HG02798 (cell line): ENCODE measurements around the gene ZNF764.
"Not testable (repeated sequence)": the region's sequence is repeated elsewhere in the genome, so short reads cannot be mapped to it uniquely, and the experiment has no call there.

Source experiments
- ATAC-seq: cut with Tn5 transposase; IDR thresholded peaks from one replicate; pipeline ENCODE4 v1.9.1; 2021; ENCODE audit warnings: mild to moderate bottlenecking; ENCODE audit not compliant: unreplicated experiment, poor library complexity

ZNF764 gene

DNA sequence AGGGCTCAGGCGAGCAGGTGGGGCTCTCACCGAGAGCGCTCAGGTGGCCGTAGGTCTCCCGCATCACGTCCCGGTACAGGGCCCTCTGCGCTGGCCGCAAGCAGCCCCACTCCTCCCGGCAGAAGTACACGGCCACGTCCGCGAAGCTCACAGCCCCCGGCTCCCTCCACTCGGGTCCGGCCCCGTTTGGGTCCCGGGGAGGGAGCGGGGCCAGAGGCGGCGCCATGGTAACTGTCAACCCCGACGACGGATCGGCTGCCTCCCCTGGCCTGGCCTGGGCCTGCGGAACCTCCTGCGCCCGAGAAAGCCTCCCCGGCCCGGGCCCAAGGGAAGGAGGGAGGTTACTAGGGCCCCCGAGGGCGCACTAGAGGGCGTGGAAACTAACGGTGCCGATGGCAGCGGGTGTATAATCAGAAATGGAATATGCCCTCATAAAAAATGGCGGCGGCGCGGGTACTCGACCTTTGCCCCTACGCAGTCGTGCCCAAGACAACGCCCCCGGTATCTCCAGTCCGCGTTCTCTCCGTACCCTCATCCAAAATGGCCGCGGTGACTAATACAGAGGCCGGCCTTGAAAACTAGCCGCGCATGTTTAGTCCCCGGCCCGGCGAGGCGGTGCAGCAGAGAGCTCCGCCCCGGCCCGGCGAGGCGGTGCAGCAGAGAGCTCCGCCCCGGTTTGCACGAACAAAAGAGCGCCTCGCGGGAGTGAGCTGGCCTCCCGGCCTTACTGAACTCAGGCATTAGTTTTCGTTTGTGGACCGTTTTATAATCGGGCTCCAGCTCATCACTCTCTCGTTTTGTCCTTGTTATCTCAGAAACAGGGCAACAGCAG is at the start of gene ZNF764:
TSS of gene ZNF764 (minus strand) at position 418 of the 832 bp plus-strand sequence. CDS start at position 226, 192 bp downstream.
- ATAC-seq: peak; percentile 91

DNA sequence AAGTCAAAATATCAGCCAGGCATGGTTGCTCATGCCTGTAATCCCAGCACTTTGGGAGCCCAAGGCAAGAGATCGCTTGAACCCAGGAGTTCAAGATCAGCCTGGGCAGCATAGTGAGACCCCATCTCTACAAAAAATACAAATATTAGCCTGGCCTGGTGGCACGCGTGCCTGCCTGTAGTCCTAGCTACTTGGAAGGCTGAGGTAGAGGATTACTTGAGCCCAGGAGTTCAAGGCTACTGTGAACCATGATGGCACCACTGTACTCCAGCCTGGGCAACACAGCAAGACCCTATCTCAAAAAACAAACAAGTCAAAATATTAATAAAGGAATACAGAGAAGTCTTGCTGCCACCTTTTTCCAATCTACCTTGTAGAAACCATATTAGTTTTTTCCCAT is 47.8 kb upstream of the ZNF764 start:
- no peak for ATAC-seq

DNA sequence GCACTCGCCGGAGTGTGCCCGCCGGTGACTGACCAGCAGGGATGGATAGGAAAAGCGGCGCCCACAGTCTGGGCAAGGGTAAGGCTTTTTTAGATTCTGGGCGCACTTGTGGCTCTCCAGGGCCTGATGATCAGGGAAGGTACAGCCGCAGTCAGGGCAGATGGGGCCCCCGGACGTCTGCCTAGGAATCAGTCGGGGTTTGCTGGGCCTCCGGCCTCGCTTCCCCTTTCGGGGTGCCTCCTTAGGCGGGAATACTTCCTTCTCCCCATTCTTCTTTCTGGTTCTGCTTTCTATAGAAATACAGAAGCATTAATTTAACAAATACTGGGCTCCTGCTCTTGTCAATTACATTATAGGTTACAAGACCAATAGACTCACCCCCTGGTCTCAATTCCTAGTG is 47.0 kb upstream of the ZNF764 start:
- no peak for ATAC-seq

DNA sequence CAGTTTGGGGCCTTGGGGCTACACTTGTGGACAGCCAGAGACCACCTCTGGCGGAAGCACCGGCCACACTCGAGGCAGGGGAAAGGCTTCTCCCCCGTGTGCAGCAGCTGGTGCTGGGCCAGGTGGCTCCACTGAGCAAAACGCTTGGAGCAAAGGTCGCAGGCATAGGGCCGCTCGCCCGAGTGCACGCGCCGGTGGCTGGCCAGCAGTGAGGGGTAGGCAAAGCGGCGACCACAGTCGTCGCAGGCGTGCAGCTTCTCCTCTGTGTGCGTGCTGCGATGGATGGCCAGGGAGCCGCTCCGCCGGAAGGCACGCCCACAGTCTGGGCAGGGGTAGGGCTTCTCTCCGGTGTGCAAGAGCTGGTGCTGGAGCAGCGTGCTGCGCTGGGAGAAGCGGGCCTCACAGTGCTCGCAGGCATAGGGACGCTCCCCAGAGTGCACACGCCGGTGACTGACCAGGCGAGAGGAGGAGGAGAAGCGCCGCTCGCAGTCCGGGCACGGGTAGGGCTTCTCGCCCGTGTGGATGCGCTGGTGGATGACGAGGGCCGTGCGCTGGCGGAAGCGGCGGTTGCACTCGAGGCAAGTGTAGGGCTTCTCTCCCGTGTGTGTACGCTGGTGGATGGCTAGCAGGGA is 46.3 kb upstream of the ZNF764 start:
- no peak for ATAC-seq

DNA sequence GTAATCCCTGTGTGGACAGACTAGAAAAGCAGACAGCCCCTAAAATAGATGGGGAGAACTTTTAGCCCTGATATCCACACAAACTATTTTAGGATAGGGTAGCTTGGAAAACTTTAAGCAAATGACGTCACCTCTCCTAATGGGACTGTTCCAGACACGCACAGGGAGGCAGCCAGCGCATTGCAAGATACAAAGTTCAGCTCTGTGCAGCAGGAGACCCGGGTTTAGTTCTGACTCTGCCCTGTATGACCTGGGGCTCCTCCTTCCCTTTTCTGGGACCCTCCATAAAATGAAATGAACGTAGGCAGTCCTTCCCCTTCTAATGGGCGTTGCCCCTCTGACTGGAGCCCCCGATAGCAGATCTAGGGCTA is 45.8 kb upstream of the ZNF764 start:
- ATAC-seq: no peak

DNA sequence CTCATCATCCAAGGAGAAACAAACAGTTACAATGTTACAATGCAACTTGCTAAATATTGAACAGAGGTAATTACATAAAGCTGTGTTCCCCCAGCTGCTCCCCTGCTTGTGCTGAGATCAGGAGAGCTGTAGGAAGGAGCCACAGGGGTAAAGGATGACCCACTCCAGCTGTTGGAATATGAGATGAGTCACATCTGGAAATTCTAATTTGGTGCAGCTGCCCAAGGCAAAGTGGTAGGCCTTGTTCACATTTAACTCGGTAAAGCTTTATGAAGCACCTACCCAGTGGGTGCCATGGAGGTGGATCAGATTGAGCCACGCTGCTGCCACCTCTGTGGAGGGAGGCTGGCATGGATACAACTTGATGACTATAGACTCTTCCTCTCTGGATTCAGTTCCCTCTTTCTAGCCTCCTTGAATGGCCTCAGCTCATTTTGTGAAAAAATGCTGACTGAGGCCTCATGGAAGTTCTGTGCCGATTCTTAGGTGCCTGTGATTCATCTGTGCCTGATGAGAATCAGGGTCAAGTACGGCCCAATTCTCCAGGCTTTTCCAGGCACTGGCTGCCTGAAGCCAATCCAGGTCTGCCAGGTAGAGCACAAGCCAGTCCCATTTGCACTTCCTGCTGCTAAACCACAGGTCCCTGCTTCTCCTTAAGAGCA is 44.6 kb upstream of the ZNF764 start:
- no peak for ATAC-seq

DNA sequence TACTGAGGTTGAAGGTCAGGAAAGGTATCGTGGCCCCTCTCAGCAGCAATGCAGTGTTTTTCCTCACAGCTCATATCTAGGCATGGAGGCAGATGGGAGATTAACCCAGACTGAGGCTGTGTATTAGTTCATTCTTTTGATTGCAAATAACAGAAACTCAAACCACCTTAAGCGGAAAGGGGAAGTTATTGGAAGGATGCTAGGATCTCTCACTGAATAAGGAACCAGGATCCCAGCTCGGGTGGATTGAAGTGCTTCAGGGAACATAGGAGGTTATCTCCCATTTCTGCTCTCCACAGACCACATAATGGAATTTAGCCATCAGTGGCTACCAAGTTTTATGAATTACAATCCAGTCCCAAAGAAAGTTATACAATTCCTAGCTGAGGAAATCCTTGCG is 43.8 kb upstream of the ZNF764 start:
- ATAC-seq: no peak

DNA sequence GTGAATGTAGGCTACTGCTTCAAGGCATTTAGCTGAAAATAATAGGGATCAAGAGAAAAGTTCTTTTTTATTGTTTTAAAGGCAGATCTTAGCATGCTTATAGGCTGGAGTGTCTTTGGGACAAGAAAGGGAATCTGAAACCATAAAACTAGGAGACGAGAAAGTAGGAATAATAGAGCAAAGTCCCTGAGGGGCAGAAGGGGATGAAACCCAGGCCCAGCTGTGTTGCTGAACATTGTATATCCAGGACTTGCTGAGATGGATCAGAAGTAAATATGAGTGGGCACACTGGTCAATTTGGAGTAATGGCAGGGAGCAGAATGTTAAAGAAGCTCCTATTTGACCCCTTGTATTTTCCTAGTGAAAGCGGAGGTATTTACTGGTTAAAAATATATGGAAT is 42.8 kb upstream of the ZNF764 start:
- no peak for ATAC-seq

DNA sequence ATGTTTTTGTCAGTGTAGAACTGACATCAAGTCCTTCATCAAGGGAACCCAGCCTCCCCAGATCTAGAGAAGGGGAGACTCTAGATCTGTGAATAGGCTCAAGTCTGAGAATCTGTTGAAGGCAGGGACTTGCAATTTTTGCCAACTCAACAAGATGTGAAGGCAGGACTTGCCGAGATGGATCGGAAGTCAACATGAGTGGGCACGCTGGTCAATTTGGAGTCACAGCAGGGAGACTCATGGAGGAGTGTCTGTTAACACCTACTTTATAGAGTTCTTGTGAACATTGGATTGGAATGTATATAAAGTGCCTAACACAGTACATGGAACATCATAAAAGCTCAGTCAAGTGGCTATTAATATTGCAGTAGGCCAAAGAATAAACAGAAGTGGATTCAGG is 42.0 kb upstream of the ZNF764 start:
- ATAC-seq: no peak

DNA sequence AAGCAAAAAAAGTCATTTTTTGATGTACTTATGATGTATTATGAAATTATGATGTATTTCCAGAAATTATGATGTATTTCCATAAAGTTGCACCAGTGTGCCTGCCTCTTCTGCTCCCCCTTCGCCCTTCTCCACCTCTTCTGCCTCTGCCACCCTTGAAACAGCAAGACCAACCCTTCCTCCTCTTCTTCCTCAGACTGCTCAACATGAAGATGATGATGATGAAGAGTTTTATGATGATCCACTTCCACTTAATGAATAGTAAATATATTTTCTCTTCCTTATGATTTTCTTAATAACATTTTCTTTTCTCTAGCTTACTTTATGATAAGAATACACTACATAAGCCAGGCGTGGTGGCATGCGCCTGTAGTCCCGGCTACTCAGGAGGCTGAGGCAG is 34.7 kb upstream of the ZNF764 start:
- no peak for ATAC-seq

DNA sequence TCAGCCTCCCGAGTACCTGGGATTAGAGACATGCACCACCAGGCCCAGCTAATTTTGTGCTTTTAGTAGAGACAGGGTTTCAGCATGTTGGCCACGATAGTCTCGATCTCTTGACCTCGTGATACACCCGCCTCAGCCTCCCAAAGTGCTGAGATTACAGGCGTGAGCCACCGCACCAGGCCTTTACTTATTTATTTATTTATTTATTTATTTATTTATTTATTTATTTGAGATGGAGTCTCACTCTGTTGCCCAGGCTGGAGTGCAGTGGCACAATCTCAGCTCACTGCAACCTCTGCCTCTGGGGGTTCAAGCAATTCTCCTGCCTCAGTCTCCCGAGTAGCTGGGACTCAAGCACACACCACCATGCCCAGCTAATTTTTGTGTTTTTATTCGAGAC is 32.7 kb upstream of the ZNF764 start:
- ATAC-seq: not testable (repeated sequence)

DNA sequence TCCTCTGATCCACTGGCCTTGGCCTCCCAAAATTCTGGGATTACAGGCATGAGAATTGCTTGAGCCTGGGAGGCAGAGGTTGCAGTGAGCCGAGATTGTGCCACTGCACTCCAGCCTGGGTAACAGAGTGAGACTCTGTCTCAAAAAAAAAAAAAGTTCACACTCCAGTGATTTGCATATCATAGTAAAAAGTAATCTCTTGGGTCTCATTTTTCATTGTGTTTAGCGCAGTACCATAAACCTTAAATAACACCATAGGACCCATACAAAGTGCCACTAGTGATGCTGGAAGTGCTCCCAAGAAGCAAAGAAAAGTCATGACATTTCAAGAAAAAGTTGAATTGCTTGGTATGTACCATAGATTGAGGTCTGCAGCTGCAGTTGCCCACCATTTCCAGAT is 31.4 kb upstream of the ZNF764 start:
- not testable (repeated sequence) for ATAC-seq

DNA sequence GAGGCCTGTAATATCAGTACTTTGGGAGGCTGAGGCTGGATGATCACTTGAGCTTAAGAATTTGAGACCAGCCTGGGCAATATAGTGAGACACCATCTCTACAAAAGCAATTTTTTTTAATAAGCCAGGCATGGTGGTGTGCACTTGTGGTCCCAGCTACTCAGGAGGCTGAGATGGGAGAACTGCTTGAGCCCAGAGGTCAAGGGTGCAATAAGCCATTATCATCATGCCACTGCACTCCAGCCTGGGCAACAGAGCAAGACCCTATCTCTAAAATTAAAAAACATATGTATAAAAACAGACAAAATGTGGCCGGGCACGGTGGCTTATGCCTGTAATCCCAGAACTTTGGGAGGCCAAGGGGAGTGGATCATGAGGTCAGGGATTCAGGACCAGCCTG is 30.5 kb upstream of the ZNF764 start:
- ATAC-seq: no peak

DNA sequence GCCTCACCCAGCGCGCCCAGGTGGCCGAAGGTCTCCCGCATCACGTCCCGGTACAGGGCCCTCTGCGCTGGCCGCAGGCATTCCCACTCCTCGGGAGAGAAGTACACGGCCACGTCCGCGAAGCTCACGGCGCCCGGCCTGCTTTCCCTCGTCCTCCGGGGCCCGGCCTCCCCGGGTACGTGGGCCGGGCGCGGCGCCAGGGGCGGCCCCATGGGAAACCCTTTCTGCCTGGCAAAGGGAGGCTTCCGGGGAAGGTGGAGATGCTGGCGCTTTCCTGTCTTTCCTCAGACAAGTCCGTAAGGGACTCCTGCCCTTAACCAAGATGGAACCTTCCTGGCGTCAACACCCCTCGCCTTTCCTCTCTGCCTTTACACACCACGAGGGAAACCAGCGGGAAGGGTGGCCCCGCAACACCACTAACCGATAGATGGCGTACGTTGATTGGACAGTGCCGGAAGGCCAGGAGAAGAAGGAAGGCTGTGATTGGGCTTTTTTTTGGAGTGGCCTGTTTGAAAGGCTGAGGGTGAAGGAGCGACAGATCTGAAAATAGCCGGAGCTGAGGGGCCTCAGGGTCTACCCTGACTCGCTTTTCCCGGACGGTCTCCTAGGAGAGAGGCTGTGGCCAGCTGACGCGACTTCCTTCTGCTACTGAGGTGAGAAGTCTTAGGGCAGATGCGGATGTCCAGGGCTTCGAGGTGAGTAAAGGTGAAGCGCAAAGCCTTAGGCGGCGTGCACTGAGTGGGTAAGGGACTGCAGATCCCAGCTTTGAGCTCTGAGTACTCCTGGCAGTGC is 27.4 kb upstream of the ZNF764 start, which contains the start of gene ZNF785:
TSS of gene ZNF785 (minus strand) at position 298 of the 792 bp plus-strand sequence. CDS start at position 212, 86 bp downstream.
- peak; percentile 95 for ATAC-seq

DNA sequence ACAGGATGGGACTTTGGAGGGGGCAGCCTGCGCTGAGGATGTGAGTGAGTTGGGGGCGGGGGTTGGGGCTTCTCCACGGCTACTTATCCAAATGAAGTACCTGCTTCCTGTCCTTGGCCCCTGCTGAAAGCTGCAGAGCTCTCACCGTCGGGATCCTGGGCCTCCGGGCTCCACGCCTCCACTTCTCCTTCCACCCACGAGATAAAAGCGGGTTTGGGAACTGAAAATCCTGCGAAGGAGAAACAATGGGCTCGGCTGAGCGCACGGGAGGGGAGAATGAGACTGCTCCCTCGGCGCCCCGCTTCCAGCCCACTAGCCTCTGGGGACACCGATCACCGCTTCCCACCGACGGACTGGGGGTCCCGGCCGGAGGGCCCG is 26.8 kb upstream of the ZNF764 start:
- peak; percentile 28 for ATAC-seq

DNA sequence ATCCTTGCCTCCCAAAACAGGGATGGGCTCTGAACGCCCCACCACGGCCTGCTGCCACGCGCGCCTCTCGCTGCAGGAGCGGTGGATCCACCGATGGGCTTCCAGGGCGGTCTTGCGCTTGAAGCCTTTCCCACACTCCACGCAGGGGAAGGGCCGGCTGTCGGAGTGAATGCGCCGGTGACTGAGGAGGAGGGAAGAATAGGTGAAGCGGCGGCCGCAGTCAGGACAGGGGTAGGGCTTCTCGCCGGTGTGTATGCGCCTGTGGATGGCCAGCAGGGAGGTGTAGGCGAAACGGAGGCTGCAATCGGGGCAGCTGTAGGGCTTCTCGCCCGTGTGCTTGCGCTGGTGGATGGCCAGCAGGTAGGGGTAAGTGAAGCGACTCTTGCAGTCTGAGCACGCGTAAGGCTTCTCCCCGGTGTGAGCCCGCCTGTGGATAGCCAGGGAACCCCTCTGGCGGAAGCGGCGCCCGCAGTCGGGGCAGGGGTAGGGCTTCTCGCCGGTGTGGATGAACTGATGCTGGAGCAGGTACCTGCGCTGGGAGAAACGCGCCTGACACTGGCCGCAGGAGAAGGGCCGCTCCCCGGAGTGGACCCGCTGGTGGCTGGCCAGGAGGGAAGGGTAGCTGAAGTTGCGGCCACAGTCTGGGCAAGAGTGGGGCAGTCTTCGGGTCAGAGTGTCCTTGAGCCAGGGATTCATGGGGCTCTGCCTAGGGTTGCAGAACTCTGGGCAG is 24.6 kb upstream of the ZNF764 start:
- no peak for ATAC-seq

DNA sequence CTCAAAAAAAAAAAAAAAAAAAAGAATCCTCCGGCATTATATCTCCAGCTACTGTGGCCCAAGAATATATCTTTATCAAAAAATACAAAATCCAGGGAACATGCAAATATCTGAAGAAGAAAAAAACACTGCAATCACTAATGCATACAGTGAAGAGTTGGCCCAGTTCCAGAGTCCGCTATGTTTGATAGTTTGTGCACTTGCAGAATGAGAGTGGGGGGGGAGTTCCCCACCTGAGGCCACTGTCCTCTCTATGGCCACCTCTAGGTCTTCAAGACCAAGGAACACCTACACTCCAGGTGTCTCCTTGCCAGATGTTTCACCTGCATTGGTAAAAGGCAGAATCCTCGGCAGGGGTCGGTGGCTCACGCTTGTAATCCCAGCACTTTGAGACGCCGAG is 23.3 kb upstream of the ZNF764 start:
- no peak for ATAC-seq

DNA sequence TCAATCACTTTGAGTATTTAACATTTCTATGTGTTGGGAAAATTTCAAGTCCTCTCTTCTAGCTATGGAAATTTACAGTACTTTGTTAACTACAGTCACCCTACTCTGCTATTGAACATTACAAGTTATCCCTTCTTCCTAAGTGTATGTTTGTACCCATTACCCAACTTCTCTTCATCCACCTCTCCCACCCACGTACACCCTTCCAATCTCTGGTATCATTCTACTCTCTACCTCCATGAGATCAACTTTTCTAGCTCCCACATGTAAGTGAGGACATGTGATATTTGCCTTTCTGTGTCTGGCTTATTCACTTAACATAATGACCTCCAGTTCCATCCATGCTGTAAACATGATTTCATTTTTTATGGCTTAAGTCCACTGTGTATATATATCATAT is 16.5 kb upstream of the ZNF764 start:
- ATAC-seq: no peak

DNA sequence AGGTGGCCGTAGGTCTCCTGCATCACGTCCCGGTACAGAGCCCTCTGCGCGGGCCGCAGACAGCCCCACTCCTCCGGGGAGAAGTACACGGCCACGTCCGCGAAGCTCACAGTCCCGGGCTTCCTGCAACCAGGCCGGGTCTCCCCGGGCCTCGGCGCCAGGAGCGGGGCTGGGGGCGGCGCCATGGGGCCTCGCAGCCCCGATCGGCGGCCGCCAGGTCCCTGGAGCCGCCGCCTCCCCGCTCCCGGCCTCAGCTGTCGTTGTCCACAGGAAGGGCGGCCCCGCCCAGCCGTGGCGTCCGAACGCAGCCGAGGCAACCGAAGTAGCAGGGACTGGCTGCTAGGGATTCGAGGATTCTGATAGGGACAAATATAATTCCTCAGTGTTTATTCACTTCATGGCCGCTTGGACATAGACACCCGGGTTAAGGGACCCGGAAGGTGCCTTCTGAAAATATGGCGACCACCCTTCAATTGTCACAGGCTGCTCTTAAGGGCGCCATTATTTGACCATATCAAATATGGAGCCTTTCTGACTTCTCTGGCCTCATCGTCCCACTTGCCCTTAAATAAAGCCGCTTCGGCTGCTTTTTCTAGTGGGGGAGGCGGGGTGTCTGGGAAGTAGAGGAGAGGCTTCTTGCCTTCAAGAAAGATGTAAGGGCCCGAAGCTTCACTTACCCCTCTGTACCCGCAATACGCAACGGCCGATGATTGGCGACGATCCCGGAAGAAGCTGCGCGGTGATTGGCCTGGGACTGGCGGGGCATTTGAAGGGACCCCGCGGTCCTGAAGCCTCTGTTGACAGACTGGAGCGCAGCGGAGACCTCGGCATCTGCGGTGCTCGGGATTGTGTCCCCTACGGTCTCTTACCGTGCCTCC is 13.5 kb upstream of the ZNF764 start, which contains the start of gene ZNF688:
TSS of gene ZNF688 (minus strand) at position 270 of the 878 bp plus-strand sequence. CDS start at position 185, 85 bp downstream.
- peak; percentile 87 for ATAC-seq
